ENCODE data around the gene TEAD3. TPM values are rescaled to one million over a fixed set of nuclear protein-coding genes. Genes with fewer than 3 reads are reported as not detected.
A peak's percentile ranks its signal among the peaks of the same experiment; 100 is the strongest.
"Not testable (repeated sequence)": the region's sequence is repeated elsewhere in the genome, so short reads cannot be mapped to it uniquely, and the experiment has no call there.

The TEAD3 gene
- total RNA-seq, 1 experiment from 2014 or later, result 10.7 TPM

DNA sequence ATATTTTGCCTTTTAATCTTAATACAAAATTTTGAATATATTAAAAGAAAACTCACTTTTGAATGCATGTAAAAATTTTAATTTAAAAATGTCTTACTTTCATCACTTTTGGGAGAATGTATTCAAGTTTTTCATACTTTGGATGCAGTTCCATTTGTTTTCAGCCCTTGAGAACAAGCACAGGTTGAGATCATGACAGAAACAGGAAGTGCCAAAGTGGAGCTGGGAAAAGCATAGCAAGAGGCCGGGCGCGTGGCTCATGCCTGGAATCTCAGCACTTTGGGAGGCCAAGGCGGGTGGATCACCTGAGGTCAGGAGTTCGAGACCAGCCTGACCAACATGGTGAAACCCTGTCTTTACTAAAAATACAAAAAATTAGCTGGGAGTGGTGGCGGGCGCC, 21.1 kb upstream of the TEAD3 start:
- BruUV-seq (replicated peaks); H3K4me3 ChIP-seq (ENCODE audit: low read depth in 2 of 2, low read length in 2 of 2); ATAC-seq; POLR2A ChIA-PET; CTCF ChIA-PET; H3K27me3 ChIP-seq (ENCODE audit: control insufficient read depth, insufficient read depth, low read length); H3K27ac ChIP-seq (ENCODE audit: low read length); in situ Hi-C loops (cut with HindIII; ENCODE audit: low pct_unique_long_range_greater_than_20kb, low sequenced_read_pairs); DNase-seq (ENCODE audit: low read depth, low spot score); H3K4me1 ChIP-seq (ENCODE audit: control insufficient read depth, insufficient read depth, low read length); H3K36me3 ChIP-seq (ENCODE audit: control insufficient read depth, insufficient read depth, low read length); intact Hi-C loops (cut with micrococcal nuclease; ENCODE audit: unreplicated experiment); H3K9me3 ChIP-seq (ENCODE audit: control insufficient read depth, insufficient read depth, low read depth, low read length): not testable (repeated sequence)

DNA sequence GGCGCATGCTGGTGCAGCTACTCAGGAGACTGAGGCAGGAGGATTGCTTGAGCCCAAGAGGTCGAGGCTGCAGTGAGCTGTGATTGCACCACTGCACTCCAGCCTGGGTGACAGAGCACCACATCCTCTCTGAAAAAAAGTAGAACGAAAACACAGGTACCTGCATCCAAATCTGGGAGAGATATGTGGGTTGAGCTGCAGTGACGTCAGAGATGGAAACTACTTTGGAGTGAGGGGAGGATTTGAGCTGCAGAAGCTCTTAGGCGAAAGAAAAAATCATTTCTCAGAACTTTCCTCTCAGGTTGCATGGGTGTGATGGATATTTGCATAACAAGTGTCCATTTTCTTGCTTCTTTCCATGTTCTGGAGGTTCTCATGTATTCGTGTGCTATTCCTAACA, 19.8 kb upstream of the TEAD3 start:
- Histone ChIP-seq H3K36me3 (ENCODE audit: control insufficient read depth, insufficient read depth, low read length) (no peaks in the 10 kb centered on the region), H3K4me1 (ENCODE audit: control insufficient read depth, insufficient read depth, low read length) (no peaks in the 10 kb centered on the region), H3K27ac (ENCODE audit: low read length) (no peak overlapping the region), H3K9me3 (ENCODE audit: control insufficient read depth, insufficient read depth, low read depth, low read length) (no peaks in the 10 kb centered on the region), H3K4me3 (ENCODE audit: low read depth in 2 of 2, low read length in 2 of 2) (no peak overlapping the region), H3K27me3 (ENCODE audit: control insufficient read depth, insufficient read depth, low read length) (no peaks in the 10 kb centered on the region)
- CTCF ChIA-PET, result no interaction called here
- POLR2A ChIA-PET, result interaction anchor here (0.7 kb wide), 1 partner anchor 276 kb away, joined by 3 read pairs; no protein-coding TSS in a partner anchor
- no TSS peak for BruUV-seq (replicated peaks)
- ATAC-seq (no peak), DNase-seq (ENCODE audit: low read depth, low spot score) (no peak)
- intact Hi-C loops (cut with micrococcal nuclease; ENCODE audit: unreplicated experiment) (no loop called here), in situ Hi-C loops (cut with HindIII; ENCODE audit: low pct_unique_long_range_greater_than_20kb, low sequenced_read_pairs) (no loop called here)
- TF ChIP-seq, protein P1, sequence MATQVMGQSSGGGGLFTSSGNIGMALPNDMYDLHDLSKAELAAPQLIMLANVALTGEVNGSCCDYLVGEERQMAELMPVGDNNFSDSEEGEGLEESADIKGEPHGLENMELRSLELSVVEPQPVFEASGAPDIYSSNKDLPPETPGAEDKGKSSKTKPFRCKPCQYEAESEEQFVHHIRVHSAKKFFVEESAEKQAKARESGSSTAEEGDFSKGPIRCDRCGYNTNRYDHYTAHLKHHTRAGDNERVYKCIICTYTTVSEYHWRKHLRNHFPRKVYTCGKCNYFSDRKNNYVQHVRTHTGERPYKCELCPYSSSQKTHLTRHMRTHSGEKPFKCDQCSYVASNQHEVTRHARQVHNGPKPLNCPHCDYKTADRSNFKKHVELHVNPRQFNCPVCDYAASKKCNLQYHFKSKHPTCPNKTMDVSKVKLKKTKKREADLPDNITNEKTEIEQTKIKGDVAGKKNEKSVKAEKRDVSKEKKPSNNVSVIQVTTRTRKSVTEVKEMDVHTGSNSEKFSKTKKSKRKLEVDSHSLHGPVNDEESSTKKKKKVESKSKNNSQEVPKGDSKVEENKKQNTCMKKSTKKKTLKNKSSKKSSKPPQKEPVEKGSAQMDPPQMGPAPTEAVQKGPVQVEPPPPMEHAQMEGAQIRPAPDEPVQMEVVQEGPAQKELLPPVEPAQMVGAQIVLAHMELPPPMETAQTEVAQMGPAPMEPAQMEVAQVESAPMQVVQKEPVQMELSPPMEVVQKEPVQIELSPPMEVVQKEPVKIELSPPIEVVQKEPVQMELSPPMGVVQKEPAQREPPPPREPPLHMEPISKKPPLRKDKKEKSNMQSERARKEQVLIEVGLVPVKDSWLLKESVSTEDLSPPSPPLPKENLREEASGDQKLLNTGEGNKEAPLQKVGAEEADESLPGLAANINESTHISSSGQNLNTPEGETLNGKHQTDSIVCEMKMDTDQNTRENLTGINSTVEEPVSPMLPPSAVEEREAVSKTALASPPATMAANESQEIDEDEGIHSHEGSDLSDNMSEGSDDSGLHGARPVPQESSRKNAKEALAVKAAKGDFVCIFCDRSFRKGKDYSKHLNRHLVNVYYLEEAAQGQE (IDR thresholded peaks at IDR 0.05; ENCODE audit: insufficient read depth in 1 of 2, low read depth in 2 of 2, low read length in 1 of 2), result no peak
- TF ChIP-seq TCF7L2 (IDR thresholded peaks at IDR 0.05; ENCODE audit: low read depth, low read length) (no peak), SIN3A (IDR thresholded peaks at IDR 0.05; ENCODE audit: borderline replicate concordance, insufficient read depth, low read depth, low read length) (no peak), POLR2AphosphoS5 (IDR thresholded peaks at IDR 0.05; ENCODE audit: low read depth, low read length) (no peak)
- TF ChIP-seq, protein P2, sequence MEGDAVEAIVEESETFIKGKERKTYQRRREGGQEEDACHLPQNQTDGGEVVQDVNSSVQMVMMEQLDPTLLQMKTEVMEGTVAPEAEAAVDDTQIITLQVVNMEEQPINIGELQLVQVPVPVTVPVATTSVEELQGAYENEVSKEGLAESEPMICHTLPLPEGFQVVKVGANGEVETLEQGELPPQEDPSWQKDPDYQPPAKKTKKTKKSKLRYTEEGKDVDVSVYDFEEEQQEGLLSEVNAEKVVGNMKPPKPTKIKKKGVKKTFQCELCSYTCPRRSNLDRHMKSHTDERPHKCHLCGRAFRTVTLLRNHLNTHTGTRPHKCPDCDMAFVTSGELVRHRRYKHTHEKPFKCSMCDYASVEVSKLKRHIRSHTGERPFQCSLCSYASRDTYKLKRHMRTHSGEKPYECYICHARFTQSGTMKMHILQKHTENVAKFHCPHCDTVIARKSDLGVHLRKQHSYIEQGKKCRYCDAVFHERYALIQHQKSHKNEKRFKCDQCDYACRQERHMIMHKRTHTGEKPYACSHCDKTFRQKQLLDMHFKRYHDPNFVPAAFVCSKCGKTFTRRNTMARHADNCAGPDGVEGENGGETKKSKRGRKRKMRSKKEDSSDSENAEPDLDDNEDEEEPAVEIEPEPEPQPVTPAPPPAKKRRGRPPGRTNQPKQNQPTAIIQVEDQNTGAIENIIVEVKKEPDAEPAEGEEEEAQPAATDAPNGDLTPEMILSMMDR (IDR thresholded peaks at IDR 0.05), result no peak

DNA sequence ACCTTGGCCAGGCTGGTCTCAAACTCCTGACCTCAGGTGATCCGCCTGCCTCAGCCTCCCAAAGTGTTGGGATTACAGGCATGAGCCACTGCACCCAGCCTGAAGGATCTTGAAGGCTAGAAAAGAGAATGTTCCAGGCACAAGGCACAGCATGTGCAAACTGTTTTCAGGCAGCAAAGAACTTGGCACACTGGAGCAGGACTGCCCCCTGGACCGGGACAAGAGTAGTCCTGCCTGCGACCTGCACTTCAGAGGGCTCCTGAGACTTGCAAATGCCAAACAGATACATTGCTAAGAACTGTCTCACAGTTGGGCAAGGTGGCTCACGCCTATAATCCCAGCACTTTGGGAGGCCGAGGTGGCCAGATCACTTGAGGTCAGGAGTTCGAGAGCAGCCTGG, 19.1 kb upstream of the TEAD3 start:
- CTCF ChIA-PET; intact Hi-C loops (cut with micrococcal nuclease; ENCODE audit: unreplicated experiment); POLR2A ChIA-PET; H3K27me3 ChIP-seq (ENCODE audit: control insufficient read depth, insufficient read depth, low read length); H3K9me3 ChIP-seq (ENCODE audit: control insufficient read depth, insufficient read depth, low read depth, low read length); in situ Hi-C loops (cut with HindIII; ENCODE audit: low pct_unique_long_range_greater_than_20kb, low sequenced_read_pairs); H3K4me1 ChIP-seq (ENCODE audit: control insufficient read depth, insufficient read depth, low read length); DNase-seq (ENCODE audit: low read depth, low spot score); BruUV-seq (replicated peaks); H3K27ac ChIP-seq (ENCODE audit: low read length); H3K4me3 ChIP-seq (ENCODE audit: low read depth in 2 of 2, low read length in 2 of 2); H3K36me3 ChIP-seq (ENCODE audit: control insufficient read depth, insufficient read depth, low read length): not testable (repeated sequence)
- ATAC-seq, result 0 out of 2 replicates have a peak, but pooled peaks have one; percentile 43
